HL-60 (cell line): ENCODE results near the gene ZBED3.

ENCODE experiments used
- DNase-seq, 2 experiments: peaks; one replicate each; pipeline ENCODE4 v3.0.0-alpha.2; 2010 to 2020; ENCODE audit warnings: low read depth in 1 of 2, low spot score in 1 of 2
- H3K27ac ChIP-seq: fragments of 250-450 bp; sonication (Bioruptor Pico); replicated peaks from 2 replicates; pipeline ENCODE4 v1.5.1; 2020; ENCODE audit warnings: mild to moderate bottlenecking, moderate library complexity
- H3K27me3 ChIP-seq: fragments of 250-450 bp; sonication (Bioruptor Pico); 2 replicates; pipeline ENCODE4 v1.5.1; 2021; ENCODE audit warnings: mild to moderate bottlenecking, moderate library complexity; ENCODE audit not compliant: insufficient read depth, poor library complexity, severe bottlenecking
- H3K4me3 ChIP-seq: replicated peaks from 2 replicates; pipeline ENCODE4 v1.5.1; 2011; ENCODE audit warnings: mild to moderate bottlenecking, control low read depth, low read length; ENCODE audit not compliant: insufficient read depth
- CTCF ChIP-seq: IDR thresholded peaks from one replicate; pipeline ENCODE4 v1.5.1; 2011; ENCODE audit warnings: low read length, control low read depth, inconsistent platforms; ENCODE audit not compliant: insufficient read depth
- GABPA ChIP-seq: IDR thresholded peaks from 2 replicates; pipeline ENCODE4 v1.6.1; 2012; ENCODE audit warnings: low read depth
- POLR2AphosphoS5 ChIP-seq: IDR thresholded peaks from 2 replicates; pipeline ENCODE4 v1.6.1; 2012; ENCODE audit warnings: low read depth
- SPI1 ChIP-seq: IDR thresholded peaks from 2 replicates; pipeline ENCODE4 v1.6.1; 2012; ENCODE audit warnings: low read depth, mild to moderate bottlenecking, borderline replicate concordance
- long read RNA-seq: library from polyadenylated mRNA; unstranded; transcript quantifications from one replicate; pipeline ENCODE4 v2.0.0, GENCODE V29; 2020
- TF ChIP-seq, protein P1 (sequence below): IDR thresholded peaks from 2 replicates; pipeline ENCODE4 v1.6.1; 2012; ENCODE audit warnings: low read depth; ENCODE audit not compliant: insufficient replicate concordance

The ZBED3 gene
- long read RNA-seq, partial matches to known transcripts = 0 of 3 reads
- long read RNA-seq, other reads (novel, unspliced or antisense) = 3 of 3 reads

- Histone ChIP-seq H3K4me3 (peak within 1 kb of the TSS; percentile 49), H3K27ac (no peak within 1 kb of the TSS; the same call in 1 of the 2 replicates), H3K27me3 (no peaks in the 10 kb centered on the region)
- peak; percentile 16 to 33 for DNase-seq
- TF ChIP-seq CTCF (no peak), POLR2AphosphoS5 (no peak)
Observed at GRCh38 chr5:77086689-77087483, at the start of gene ZBED3. Gene ZBED3, minus strand, starts transcription at chr5:77087285. Its CDS starts 9,407 bp downstream, at chr5:77077878.

DNA sequence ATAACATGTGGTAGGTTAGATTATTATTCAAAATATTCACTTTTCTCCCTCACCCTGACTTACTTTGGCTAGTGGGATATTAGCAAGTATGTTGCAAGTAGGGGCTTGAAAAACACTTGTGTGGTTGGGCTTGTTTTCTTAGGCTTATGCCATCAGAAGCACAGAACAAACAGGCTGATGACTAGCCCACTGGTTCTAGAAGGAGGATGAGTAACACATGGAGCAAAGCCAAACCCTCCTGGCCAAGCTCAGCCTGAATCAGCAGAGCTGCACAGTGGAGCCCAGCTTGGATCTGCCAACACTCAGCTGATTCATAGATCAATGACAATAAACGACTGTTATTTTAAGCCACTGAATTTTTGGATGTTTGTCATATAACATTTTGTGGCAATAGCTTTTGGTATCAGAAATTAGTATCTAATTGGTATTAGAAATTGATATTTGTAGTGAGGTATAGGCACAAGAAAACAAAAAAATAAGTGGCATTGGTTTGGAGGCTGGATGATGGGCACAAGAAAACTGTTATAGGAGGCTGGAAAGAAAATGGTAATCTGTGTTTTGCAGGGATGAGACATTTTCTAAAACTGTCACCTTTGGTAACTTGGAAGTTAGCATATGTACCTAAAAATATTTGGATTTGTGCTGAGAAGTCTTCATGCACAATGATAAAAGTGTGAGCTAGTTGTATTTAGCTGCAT, 46.1 kb upstream of the ZBED3 start:
- no peak overlapping the region for H3K4me3 ChIP-seq
- no peak overlapping the region for H3K27ac ChIP-seq
- no peak for DNase-seq
- H3K27me3 ChIP-seq = no peaks in the 10 kb centered on the region
- TF ChIP-seq GABPA (no peak), SPI1 (no peak), POLR2AphosphoS5 (no peak), CTCF (no peak)
- TF ChIP-seq, protein P1, sequence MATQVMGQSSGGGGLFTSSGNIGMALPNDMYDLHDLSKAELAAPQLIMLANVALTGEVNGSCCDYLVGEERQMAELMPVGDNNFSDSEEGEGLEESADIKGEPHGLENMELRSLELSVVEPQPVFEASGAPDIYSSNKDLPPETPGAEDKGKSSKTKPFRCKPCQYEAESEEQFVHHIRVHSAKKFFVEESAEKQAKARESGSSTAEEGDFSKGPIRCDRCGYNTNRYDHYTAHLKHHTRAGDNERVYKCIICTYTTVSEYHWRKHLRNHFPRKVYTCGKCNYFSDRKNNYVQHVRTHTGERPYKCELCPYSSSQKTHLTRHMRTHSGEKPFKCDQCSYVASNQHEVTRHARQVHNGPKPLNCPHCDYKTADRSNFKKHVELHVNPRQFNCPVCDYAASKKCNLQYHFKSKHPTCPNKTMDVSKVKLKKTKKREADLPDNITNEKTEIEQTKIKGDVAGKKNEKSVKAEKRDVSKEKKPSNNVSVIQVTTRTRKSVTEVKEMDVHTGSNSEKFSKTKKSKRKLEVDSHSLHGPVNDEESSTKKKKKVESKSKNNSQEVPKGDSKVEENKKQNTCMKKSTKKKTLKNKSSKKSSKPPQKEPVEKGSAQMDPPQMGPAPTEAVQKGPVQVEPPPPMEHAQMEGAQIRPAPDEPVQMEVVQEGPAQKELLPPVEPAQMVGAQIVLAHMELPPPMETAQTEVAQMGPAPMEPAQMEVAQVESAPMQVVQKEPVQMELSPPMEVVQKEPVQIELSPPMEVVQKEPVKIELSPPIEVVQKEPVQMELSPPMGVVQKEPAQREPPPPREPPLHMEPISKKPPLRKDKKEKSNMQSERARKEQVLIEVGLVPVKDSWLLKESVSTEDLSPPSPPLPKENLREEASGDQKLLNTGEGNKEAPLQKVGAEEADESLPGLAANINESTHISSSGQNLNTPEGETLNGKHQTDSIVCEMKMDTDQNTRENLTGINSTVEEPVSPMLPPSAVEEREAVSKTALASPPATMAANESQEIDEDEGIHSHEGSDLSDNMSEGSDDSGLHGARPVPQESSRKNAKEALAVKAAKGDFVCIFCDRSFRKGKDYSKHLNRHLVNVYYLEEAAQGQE = no peak

DNA sequence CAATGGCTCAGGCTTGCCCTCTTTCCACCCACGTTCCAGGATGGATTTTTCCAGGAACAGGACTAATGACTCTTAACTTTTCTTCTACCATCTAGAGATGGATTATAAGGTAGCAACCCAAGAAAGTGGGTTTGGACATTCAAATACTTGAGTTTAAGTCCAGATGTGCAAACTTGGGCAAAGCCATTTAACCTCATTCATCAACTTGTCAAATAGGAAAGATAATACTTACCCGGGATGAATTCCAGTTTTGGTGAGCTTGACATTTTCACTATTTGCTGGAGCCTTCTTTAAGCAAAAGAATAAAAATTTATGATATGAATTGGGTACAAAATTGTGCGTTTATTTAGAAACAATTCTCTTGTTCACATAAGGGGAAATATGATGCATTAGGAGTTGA, 44.3 kb upstream of the ZBED3 start:
- H3K27me3 ChIP-seq = no peaks in the 10 kb centered on the region
- DNase-seq = no peak
- TF ChIP-seq POLR2AphosphoS5 = no peak
- no peak for TF ChIP-seq SPI1
- no peak for TF ChIP-seq GABPA
- TF ChIP-seq CTCF = no peak
- TF ChIP-seq, protein P1 = no peak
- no peak overlapping the region for H3K27ac ChIP-seq
- no peak overlapping the region for H3K4me3 ChIP-seq
